Uterus (tissue), 2 donors: Measurements from ENCODE around the gene SLC39A2.

Source experiments
- POLR2A ChIP-seq, 2 donors: fragments of 450-650 bp; IDR thresholded peaks; one replicate each; pipeline ENCODE4 v1.6.1; 2016; ENCODE audit warnings: antibody characterized with exemption in 2 of 2, mild to moderate bottlenecking in 1 of 2, moderate library complexity in 1 of 2
- TF ChIP-seq, protein P1 (sequence below), 4 experiments: fragments of 200-600 bp in 2 of 4; fragments of 450-650 bp in 2 of 4; sonication (generic) in 2 of 4; IDR thresholded peaks; one replicate each; pipeline ENCODE4 v1.5.1; 2016 to 2019; ENCODE audit warnings: antibody characterized with exemption in 4 of 4, mild to moderate bottlenecking in 2 of 4, moderate library complexity in 1 of 4

GRCh38 chr14:21034707-21035106, 35.6 kb downstream of the SLC39A2 start, which contains the start of gene RNASE13:
- TF ChIP-seq, protein P1, sequence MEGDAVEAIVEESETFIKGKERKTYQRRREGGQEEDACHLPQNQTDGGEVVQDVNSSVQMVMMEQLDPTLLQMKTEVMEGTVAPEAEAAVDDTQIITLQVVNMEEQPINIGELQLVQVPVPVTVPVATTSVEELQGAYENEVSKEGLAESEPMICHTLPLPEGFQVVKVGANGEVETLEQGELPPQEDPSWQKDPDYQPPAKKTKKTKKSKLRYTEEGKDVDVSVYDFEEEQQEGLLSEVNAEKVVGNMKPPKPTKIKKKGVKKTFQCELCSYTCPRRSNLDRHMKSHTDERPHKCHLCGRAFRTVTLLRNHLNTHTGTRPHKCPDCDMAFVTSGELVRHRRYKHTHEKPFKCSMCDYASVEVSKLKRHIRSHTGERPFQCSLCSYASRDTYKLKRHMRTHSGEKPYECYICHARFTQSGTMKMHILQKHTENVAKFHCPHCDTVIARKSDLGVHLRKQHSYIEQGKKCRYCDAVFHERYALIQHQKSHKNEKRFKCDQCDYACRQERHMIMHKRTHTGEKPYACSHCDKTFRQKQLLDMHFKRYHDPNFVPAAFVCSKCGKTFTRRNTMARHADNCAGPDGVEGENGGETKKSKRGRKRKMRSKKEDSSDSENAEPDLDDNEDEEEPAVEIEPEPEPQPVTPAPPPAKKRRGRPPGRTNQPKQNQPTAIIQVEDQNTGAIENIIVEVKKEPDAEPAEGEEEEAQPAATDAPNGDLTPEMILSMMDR (IDR thresholded peaks at IDR 0.05): no peak
- TF ChIP-seq POLR2A (IDR thresholded peaks at IDR 0.05): no peak
